H9 (cell line): ENCODE results near the gene MAP3K7CL. TPM values are rescaled to one million over a fixed set of nuclear protein-coding genes. Genes with fewer than 3 reads are reported as not detected.

Experiments used
- DNase-seq: peaks from one replicate; pipeline ENCODE4 v3.0.0-alpha.2; 2017
- H2AFZ ChIP-seq: one replicate; pipeline ENCODE4 v1.6.1; 2013; ENCODE audit warnings: mild to moderate bottlenecking, low read length, control low read depth, moderate library complexity
- H2AK5ac ChIP-seq: 2 replicates; pipeline ENCODE4 v1.6.1; 2013; ENCODE audit warnings: low read length, control low read depth, mixed read lengths; ENCODE audit not compliant: insufficient read length
- H2BK120ac ChIP-seq: one replicate; pipeline ENCODE4 v1.6.1; 2013; ENCODE audit warnings: low read depth, mild to moderate bottlenecking, low read length, control low read depth, inconsistent platforms; ENCODE audit not compliant: poor library complexity, severe bottlenecking
- H2BK12ac ChIP-seq: 2 replicates; pipeline ENCODE4 v1.6.1; 2013; ENCODE audit warnings: low read length, control low read depth, mixed read lengths, low read depth; ENCODE audit not compliant: insufficient read length
- H2BK15ac ChIP-seq: 2 replicates; pipeline ENCODE4 v1.6.1; 2013; ENCODE audit warnings: low read depth, low read length, control low read depth
- H2BK20ac ChIP-seq: one replicate; pipeline ENCODE4 v1.6.1; 2013; ENCODE audit warnings: low read depth, mild to moderate bottlenecking, low read length, control low read depth, inconsistent platforms; ENCODE audit not compliant: poor library complexity, severe bottlenecking
- H2BK5ac ChIP-seq: 2 replicates; pipeline ENCODE4 v1.6.1; 2013; ENCODE audit warnings: low read length, control low read depth, mixed read lengths; ENCODE audit not compliant: insufficient read length
- H3K14ac ChIP-seq: 2 replicates; pipeline ENCODE4 v1.6.1; 2013; ENCODE audit warnings: low read length, control low read depth; ENCODE audit not compliant: insufficient read depth
- H3K18ac ChIP-seq: 2 replicates; pipeline ENCODE4 v1.6.1; 2013; ENCODE audit warnings: low read depth, mild to moderate bottlenecking, mixed read lengths, low read length, control low read depth; ENCODE audit not compliant: insufficient read length
- H3K23ac ChIP-seq: 2 replicates; pipeline ENCODE4 v1.6.1; 2013; ENCODE audit warnings: low read length, control low read depth, mixed read lengths, low read depth; ENCODE audit not compliant: insufficient read length
- H3K23me2 ChIP-seq: 2 replicates; pipeline ENCODE4 v1.6.1; 2013; ENCODE audit warnings: low read depth, mild to moderate bottlenecking, mixed read lengths, low read length, control low read depth; ENCODE audit not compliant: insufficient read length, poor library complexity, severe bottlenecking
- H3K27ac ChIP-seq: 2 replicates; pipeline ENCODE4 v1.5.1; 2013; ENCODE audit warnings: low read length, control low read depth, mixed read lengths, low read depth; ENCODE audit not compliant: insufficient read length
- H3K27me3 ChIP-seq: 2 replicates; pipeline ENCODE4 v1.6.1; 2013; ENCODE audit warnings: low read length, control low read depth, inconsistent platforms; ENCODE audit not compliant: insufficient read depth
- H3K4ac ChIP-seq: 2 replicates; pipeline ENCODE4 v1.6.1; 2013; ENCODE audit warnings: low read depth, mild to moderate bottlenecking, control low read depth, inconsistent platforms, low read length, moderate library complexity
- H3K4me1 ChIP-seq: 2 replicates; pipeline ENCODE4 v1.6.1; 2013; ENCODE audit warnings: low read length, control low read depth, inconsistent platforms; ENCODE audit not compliant: insufficient read depth
- H3K4me2 ChIP-seq: 2 replicates; pipeline ENCODE4 v1.6.1; 2013; ENCODE audit warnings: low read length, control low read depth, mixed read lengths; ENCODE audit not compliant: insufficient read length, insufficient read depth
- H3K56ac ChIP-seq: 2 replicates; pipeline ENCODE4 v1.6.1; 2013; ENCODE audit warnings: low read depth, mild to moderate bottlenecking, mixed read lengths, low read length, control low read depth; ENCODE audit not compliant: insufficient read length
- H3K79me1 ChIP-seq: 2 replicates; pipeline ENCODE4 v1.6.1; 2013; ENCODE audit warnings: low read depth, mild to moderate bottlenecking, moderate library complexity, low read length, control low read depth, inconsistent platforms; ENCODE audit not compliant: insufficient read depth, poor library complexity, severe bottlenecking
- H3K79me2 ChIP-seq: 2 replicates; pipeline ENCODE4 v1.6.1; 2013; ENCODE audit warnings: low read length, control low read depth, inconsistent platforms; ENCODE audit not compliant: insufficient read depth
- H3K9ac ChIP-seq: 2 replicates; pipeline ENCODE4 v1.6.1; 2013; ENCODE audit warnings: low read length, control low read depth, mixed read lengths; ENCODE audit not compliant: insufficient read length; ENCODE audit errors: extremely low read depth
- H3K9me3 ChIP-seq: one replicate; pipeline ENCODE4 v1.6.1; 2013; ENCODE audit warnings: low read depth, low read length, inconsistent platforms; ENCODE audit not compliant: control insufficient read depth
- H3T11ph ChIP-seq: one replicate; pipeline ENCODE4 v1.6.1; 2013; ENCODE audit warnings: mild to moderate bottlenecking, low read length, control low read depth, inconsistent platforms
- H4K20me1 ChIP-seq: one replicate; pipeline ENCODE4 v1.6.1; 2013; ENCODE audit not compliant: control insufficient read depth, insufficient read length, insufficient read depth
- H4K5ac ChIP-seq: 2 replicates; pipeline ENCODE4 v1.6.1; 2013; ENCODE audit warnings: low read depth, mild to moderate bottlenecking, mixed read lengths, low read length, control low read depth; ENCODE audit not compliant: insufficient read length
- H4K8ac ChIP-seq: replicated peaks from 2 replicates; pipeline ENCODE4 v1.6.1; 2013; ENCODE audit warnings: low read length, control low read depth, mixed read lengths, low read depth; ENCODE audit not compliant: insufficient read length
- H4K91ac ChIP-seq: 2 replicates; pipeline ENCODE4 v1.6.1; 2013; ENCODE audit warnings: low read depth, mild to moderate bottlenecking, moderate library complexity, mixed read lengths, low read length, control low read depth; ENCODE audit not compliant: insufficient read length
- H3K27ac Mint-ChIP-seq, 3 experiments: 2 replicates in 2 of 3; 3 replicates in 1 of 3; pipeline ENCODE4 v1.8.0; 2020 to 2021; ENCODE audit warnings: mixed read lengths in 3 of 3, mild to moderate bottlenecking in 1 of 3, moderate library complexity in 1 of 3
- H3K27me3 Mint-ChIP-seq: 2 replicates; pipeline ENCODE4 v1.8.0; 2021; ENCODE audit warnings: low read depth, mild to moderate bottlenecking, moderate library complexity, mixed read lengths
- H3K36me3 Mint-ChIP-seq, 3 experiments: 2 replicates in 2 of 3; 3 replicates in 1 of 3; pipeline ENCODE4 v1.8.0; 2020 to 2021; ENCODE audit warnings: low read depth in 3 of 3, mixed read lengths in 3 of 3; ENCODE audit not compliant: insufficient read depth in 1 of 3
- H3K4me1 Mint-ChIP-seq, 2 experiments: 2 replicates each; pipeline ENCODE4 v1.8.0; 2020; ENCODE audit warnings: mixed read lengths in 2 of 2
- H3K4me3 Mint-ChIP-seq, 2 experiments: 2 replicates in 1 of 2; 3 replicates in 1 of 2; pipeline ENCODE4 v1.8.0; 2020 to 2021; ENCODE audit warnings: mild to moderate bottlenecking in 2 of 2, mixed read lengths in 2 of 2, moderate library complexity in 1 of 2
- H3K9me3 Mint-ChIP-seq, 2 experiments: 2 replicates in 1 of 2; 3 replicates in 1 of 2; pipeline ENCODE4 v1.8.0; 2020; ENCODE audit warnings: mild to moderate bottlenecking in 2 of 2, mixed read lengths in 2 of 2, moderate library complexity in 1 of 2
- CTCF ChIP-seq: fragments of 200-600 bp; sonication (generic); conservative IDR thresholded peaks from 3 replicates; pipeline ENCODE4 v1.8.0; 2021; ENCODE audit warnings: antibody characterized with exemption, mild to moderate bottlenecking
- WGBS: extraction: QIAGEN DNeasy Blood & Tissue Kit; methylation state at CpG from one replicate; pipeline ENCODE4 v1.1.7; 2013; ENCODE audit warnings: missing lambda C conversion rate, low lambda C conversion rate, mixed read lengths; ENCODE audit not compliant: insufficient read length; ENCODE audit errors: extremely low coverage; 5-methylcytosine and 5-hydroxymethylcytosine counted together
- total RNA-seq: library from RNA; stranded (reverse); gene quantifications from 2 replicates; pipeline ENCODE4 v1.2.1, GENCODE V29; 2021

Gene MAP3K7CL
- total RNA-seq, 1 experiment from 2014 or later: not detected

- no peak overlapping the region for H2AK5ac ChIP-seq
- H3K4me1 Mint-ChIP-seq: peaks cover 8 to 12% of the 10 kb centered on the region in 2 experiments
- no peak overlapping the region for H3K27ac ChIP-seq
- H4K91ac ChIP-seq: no peak overlapping the region
- no peak overlapping the region for H3K9ac ChIP-seq
- no peak overlapping the region for H2BK12ac ChIP-seq
- H4K8ac ChIP-seq: no peak overlapping the region
- H3K18ac ChIP-seq: no peak overlapping the region
- H3K23me2 ChIP-seq: no peaks in the 10 kb centered on the region
- no peak overlapping the region for H2BK5ac ChIP-seq
- H3K27ac Mint-ChIP-seq: no peak overlapping the region
- H2BK20ac ChIP-seq: no peak overlapping the region
- no peaks in the 10 kb centered on the region for H3K27me3 ChIP-seq
- H3K79me1 ChIP-seq: no peaks in the 10 kb centered on the region
- peaks cover 5% of the 10 kb centered on the region; the same call in 1 of the 2 replicates for H3K27me3 Mint-ChIP-seq
- no peak overlapping the region for H2AFZ ChIP-seq
- H3T11ph ChIP-seq: no peak overlapping the region
- H3K4ac ChIP-seq: no peak overlapping the region
- H3K9me3 ChIP-seq: no peaks in the 10 kb centered on the region
- no peak overlapping the region for H3K23ac ChIP-seq
- H3K79me2 ChIP-seq: no peaks in the 10 kb centered on the region
- no peak overlapping the region for H2BK15ac ChIP-seq
- H3K56ac ChIP-seq: no peak overlapping the region
- H3K9me3 Mint-ChIP-seq: no peaks in the 10 kb centered on the region
- no peak overlapping the region for H3K14ac ChIP-seq
- no peak overlapping the region for H3K4me3 Mint-ChIP-seq
- no peak overlapping the region for H3K4me2 ChIP-seq
- TF ChIP-seq CTCF: no peak
- no peak overlapping the region for H2BK120ac ChIP-seq
- H4K5ac ChIP-seq: no peak overlapping the region
- WGBS: no CpG with 5 or more reads among the region's 1 CpG
- no peaks in the 10 kb centered on the region for H4K20me1 ChIP-seq
- H3K4me1 ChIP-seq: no peaks in the 10 kb centered on the region
- DNase-seq: no peak
- H3K36me3 Mint-ChIP-seq: no peaks in the 10 kb centered on the region
These were observed 47.4 kb downstream of the MAP3K7CL start for GRCh38 chr21:29177800-29178199.
